GM12878 (cell line): ENCODE measurements around the gene CEP135. TPM values are rescaled to one million over a fixed set of nuclear protein-coding genes. Genes with fewer than 3 reads are reported as not detected.

Experiments used
- ATAC-seq: fragments of 200-7000 bp; cut with Tn5 transposase; 3 replicates; pipeline ENCODE4 v1.9.1; 2020; ENCODE audit warnings: mild to moderate bottlenecking, moderate library complexity
- BruUV-seq: library from RNA; stranded (reverse); fragments of 400-500 nt; replicated peaks from 2 replicates; lab custom pipeline; 2021; lab: Mats Ljungman, UMichigan
- CTCF ChIA-PET: fragments of 300-600 bp; sonication (Branson Sonifier 250); formaldehyde crosslinking; extraction: SDS; loops from one replicate; lab custom pipeline; 2021; ENCODE audit warnings: inconsistent platforms; lab: Yijun Ruan, JAX
- POLR2A ChIA-PET: fragments of 350-600 bp; formaldehyde crosslinking; extraction: SDS; loops from one replicate; lab custom pipeline; 2021; ENCODE audit warnings: inconsistent platforms; lab: Charles Lee
- RAD21 ChIA-PET: fragments of 300-600 bp; sonication (Branson Sonifier 250); formaldehyde crosslinking; loops from one replicate; lab custom pipeline; 2023; ENCODE audit warnings: antibody characterized with exemption; ENCODE audit not compliant: unreplicated experiment; lab: Charles Lee
- SMC1A ChIA-PET: fragments of 300-600 bp; sonication (Branson Sonifier 250); formaldehyde crosslinking; loops from one replicate; lab custom pipeline; 2023; ENCODE audit not compliant: unreplicated experiment, uncharacterized antibody; lab: Charles Lee
- DNase-seq: peaks from one replicate; pipeline ENCODE4 v3.0.0-alpha.2; 2011; ENCODE audit warnings: low read depth, low spot score
- FAIRE-seq: peaks from 3 replicates; lab custom pipeline; 2011; peaks lifted over from hg19 to GRCh38; lab: Jason Lieb, UNC
- H2AFZ ChIP-seq: 2 replicates; pipeline ENCODE4 v1.6.0; 2011; ENCODE audit warnings: low read depth, low read length, control low read depth; ENCODE audit not compliant: control insufficient read depth
- H3K27ac ChIP-seq: 2 replicates; pipeline ENCODE4 v1.5.1; 2011; ENCODE audit warnings: control low read depth; ENCODE audit not compliant: control insufficient read depth, insufficient read depth
- H3K27me3 ChIP-seq, 2 experiments: replicated peaks in 1 of 2; 2 replicates each; pipeline versions ENCODE4 v1.6.0 to v1.6.1; 2011; ENCODE audit warnings: low read length in 1 of 2; ENCODE audit not compliant: control insufficient read depth in 2 of 2, insufficient read depth in 2 of 2
- H3K36me3 ChIP-seq, 2 experiments: 2 replicates each; pipeline ENCODE4 v1.5.1; 2011; ENCODE audit warnings: low read length in 1 of 2; ENCODE audit not compliant: control insufficient read depth in 2 of 2, insufficient read depth in 2 of 2
- H3K4me1 ChIP-seq: 2 replicates; pipeline ENCODE4 v1.6.1; 2011; ENCODE audit warnings: mild to moderate bottlenecking, low read length, moderate library complexity, mixed read lengths; ENCODE audit not compliant: control insufficient read depth, insufficient read depth
- H3K4me2 ChIP-seq: 2 replicates; pipeline ENCODE4 v1.6.0; 2011; ENCODE audit warnings: control low read depth; ENCODE audit not compliant: control insufficient read depth, insufficient read depth
- H3K4me3 ChIP-seq: fragments of 200-600 bp; sonication (generic); 2 replicates; pipeline ENCODE4 v1.5.1; 2016
- H3K79me2 ChIP-seq: 2 replicates; pipeline ENCODE4 v1.6.0; 2011; ENCODE audit warnings: low read length; ENCODE audit not compliant: control insufficient read depth, insufficient read depth
- H3K9ac ChIP-seq: 2 replicates; pipeline ENCODE4 v1.8.0; 2011; ENCODE audit warnings: low read length, control low read depth, mixed read lengths; ENCODE audit not compliant: control insufficient read depth, insufficient read depth
- H3K9me3 ChIP-seq: replicated peaks from 3 replicates; pipeline ENCODE4 v1.5.1; 2011; ENCODE audit warnings: mild to moderate bottlenecking, low read length; ENCODE audit not compliant: control insufficient read depth, insufficient read depth
- H4K20me1 ChIP-seq: 2 replicates; pipeline ENCODE4 v1.6.0; 2011; ENCODE audit not compliant: control insufficient read depth, insufficient read depth
- HCFC1 ChIP-seq: fragments of 150-350 bp; IDR thresholded peaks from 2 replicates; pipeline ENCODE4 v1.6.1; 2014; ENCODE audit warnings: low read length
- NR2C2 ChIP-seq: IDR thresholded peaks from 2 replicates; pipeline ENCODE4 v1.6.1; 2011; ENCODE audit warnings: borderline replicate concordance, low read depth; ENCODE audit not compliant: control insufficient read depth, insufficient read length
- RUNX3 ChIP-seq: IDR thresholded peaks from 2 replicates; pipeline ENCODE4 v1.6.1; 2012; ENCODE audit warnings: low read length, inconsistent platforms
- SMAD5 ChIP-seq: IDR thresholded peaks from 2 replicates; pipeline ENCODE4 v1.6.1; 2016; ENCODE audit warnings: antibody characterized with exemption, low read depth
- YBX1 ChIP-seq: fragments of 450-650 bp; IDR thresholded peaks from 2 replicates; pipeline ENCODE4 v1.6.1; 2016; ENCODE audit warnings: antibody characterized with exemption
- in situ Hi-C: fragments of 300-500 bp; cut with MboI; formaldehyde crosslinking; loops from 9 replicates; pipeline ENCODE4 v1.14.3; 2018; ENCODE audit warnings: mixed read lengths
- intact Hi-C: fragments of 100-400 bp; cut with micrococcal nuclease; formaldehyde crosslinking; loops from one replicate; pipeline ENCODE4 v1.14.2; 2022; ENCODE audit not compliant: unreplicated experiment
- polyA plus RNA-seq, 11 experiments: library from polyadenylated mRNA; depleted of rRNA in 4 of 11; unstranded in 6 of 11; stranded (reverse) in 5 of 11; fragments of >200 nt; fragmentation: Nextera tagmentation in 4 of 11; fragmentation: Illumina TruSeq in 1 of 11; extraction: Ambion mirVana in 4 of 11; extraction: Trizol in 1 of 11; gene quantifications; 1 replicate in 1 of 11; 2 replicates in 10 of 11; pipeline versions ENCODE4 v1.2.1 to v1.2.3, GENCODE V29; 2011 to 2016; ENCODE audit warnings: inconsistent platforms in 2 of 11, missing spikeins in 2 of 11, low read depth in 1 of 11
- total RNA-seq, 4 experiments: library from RNA; depleted of rRNA in 3 of 4; stranded (reverse); fragments of >200 nt in 3 of 4; fragmentation: Illumina TruSeq in 1 of 4; extraction: Trizol in 1 of 4; gene quantifications; 2 replicates each; pipeline versions ENCODE4 v1.2.1 to v1.2.3, GENCODE V29; 2013 to 2021
- TF ChIP-seq, protein P1 (sequence below): fragments of 150-350 bp; IDR thresholded peaks from 2 replicates; pipeline ENCODE4 v1.6.1; 2016; ENCODE audit warnings: low read depth, low read length
- TF ChIP-seq, protein P2 (sequence below): IDR thresholded peaks from 2 replicates; pipeline ENCODE4 v1.6.1; 2011; ENCODE audit warnings: mild to moderate bottlenecking, low read depth, low read length, moderate library complexity; ENCODE audit not compliant: insufficient replicate concordance
- TF ChIP-seq, protein P3 (sequence below), 3 experiments: IDR thresholded peaks in 2 of 3; conservative IDR thresholded peaks in 1 of 3; 2 replicates each; pipeline ENCODE4 v1.5.1; 2011; ENCODE audit warnings: low read depth in 3 of 3, low read length in 3 of 3, mild to moderate bottlenecking in 3 of 3, control low read depth in 2 of 3, moderate library complexity in 2 of 3, inconsistent platforms in 1 of 3, mixed read lengths in 1 of 3; ENCODE audit not compliant: control insufficient read depth in 2 of 3, insufficient read depth in 1 of 3; ENCODE audit errors: extremely low read depth in 1 of 3
- TF ChIP-seq, protein P4 (sequence below): IDR thresholded peaks from 2 replicates; pipeline ENCODE4 v1.6.1; 2012; ENCODE audit warnings: low read depth, low read length, improper control_type of control experiment
- TF ChIP-seq, protein P5 (sequence below): fragments of 450-650 bp; IDR thresholded peaks from 2 replicates; pipeline ENCODE4 v1.6.1; 2017; ENCODE audit warnings: antibody characterized with exemption, mild to moderate bottlenecking, moderate library complexity
- TF ChIP-seq, protein P6 (sequence below): fragments of 450-650 bp; IDR thresholded peaks from 2 replicates; pipeline ENCODE4 v1.6.1; 2017; ENCODE audit warnings: mild to moderate bottlenecking

Gene CEP135
- total and polyA plus RNA-seq, 10 of the 15 experiments (the other 5 are each of a cell fraction or from before 2014, with no cell fraction given) = 2.9 to 13.6 (median 10.1) TPM

DNA sequence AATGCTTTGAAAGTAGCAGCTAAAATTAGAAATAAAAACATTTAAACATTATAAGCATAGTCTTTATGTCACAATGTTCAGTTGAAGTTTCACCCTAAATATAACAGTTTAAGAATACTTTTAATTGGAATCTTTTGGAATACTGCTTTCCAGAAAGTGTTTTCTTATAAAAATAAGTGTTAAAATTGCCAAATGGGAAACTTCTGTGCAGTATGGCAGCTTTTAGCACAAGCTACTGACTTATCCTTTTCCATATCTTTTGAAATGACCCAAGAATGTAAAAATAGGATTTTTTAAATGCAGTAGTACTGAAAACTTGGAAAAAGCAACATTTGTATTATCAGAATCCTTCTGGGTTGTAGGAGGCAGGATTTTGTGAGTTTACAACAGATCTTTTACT, 34.2 kb downstream of the CEP135 start:
- intact Hi-C loops = no loop called here
- Histone ChIP-seq H3K9ac (no peak overlapping the region), H3K36me3 (peaks cover 0 to 6% of the 10 kb centered on the region in 2 experiments; a peak in 3 of 4 replicates), H3K4me2 (no peak overlapping the region), H3K4me3 (no peak overlapping the region), H3K9me3 (no peaks in the 10 kb centered on the region; the same call in 2 of the 3 replicates), H3K27me3 (no peaks in the 10 kb centered on the region), H2AFZ (no peak overlapping the region), H3K4me1 (peaks cover 6% of the 10 kb centered on the region), H3K27ac (no peak overlapping the region), H3K79me2 (no peaks in the 10 kb centered on the region), H4K20me1 (no peaks in the 10 kb centered on the region)
- ATAC-seq (no peak), FAIRE-seq (no peak), DNase-seq (no peak)
- in situ Hi-C loops = no loop called here
- ChIA-PET RAD21 (interaction anchor here (1.1 to 2.2 kb wide), 2 partner anchors 31 to 35 kb away, joined by 3 to 11 read pairs; partner anchors contain the start of gene CEP135), CTCF (interaction anchor here (0.5 to 2.0 kb wide), 3 partner anchors 7 to 115 kb away, joined by 4 to 7 read pairs (median 6); no protein-coding TSS in a partner anchor), SMC1A (interaction anchor here (0.7 to 4.7 kb wide), 3 partner anchors 9 to 35 kb away, joined by 3 to 54 read pairs (median 6); no protein-coding TSS in a partner anchor), POLR2A (no interaction called here)
- BruUV-seq = no TSS peak
- TF ChIP-seq YBX1 (no peak), HCFC1 (no peak), NR2C2 (no peak), SMAD5 (no peak), RUNX3 (no peak)
- TF ChIP-seq, protein P1, sequence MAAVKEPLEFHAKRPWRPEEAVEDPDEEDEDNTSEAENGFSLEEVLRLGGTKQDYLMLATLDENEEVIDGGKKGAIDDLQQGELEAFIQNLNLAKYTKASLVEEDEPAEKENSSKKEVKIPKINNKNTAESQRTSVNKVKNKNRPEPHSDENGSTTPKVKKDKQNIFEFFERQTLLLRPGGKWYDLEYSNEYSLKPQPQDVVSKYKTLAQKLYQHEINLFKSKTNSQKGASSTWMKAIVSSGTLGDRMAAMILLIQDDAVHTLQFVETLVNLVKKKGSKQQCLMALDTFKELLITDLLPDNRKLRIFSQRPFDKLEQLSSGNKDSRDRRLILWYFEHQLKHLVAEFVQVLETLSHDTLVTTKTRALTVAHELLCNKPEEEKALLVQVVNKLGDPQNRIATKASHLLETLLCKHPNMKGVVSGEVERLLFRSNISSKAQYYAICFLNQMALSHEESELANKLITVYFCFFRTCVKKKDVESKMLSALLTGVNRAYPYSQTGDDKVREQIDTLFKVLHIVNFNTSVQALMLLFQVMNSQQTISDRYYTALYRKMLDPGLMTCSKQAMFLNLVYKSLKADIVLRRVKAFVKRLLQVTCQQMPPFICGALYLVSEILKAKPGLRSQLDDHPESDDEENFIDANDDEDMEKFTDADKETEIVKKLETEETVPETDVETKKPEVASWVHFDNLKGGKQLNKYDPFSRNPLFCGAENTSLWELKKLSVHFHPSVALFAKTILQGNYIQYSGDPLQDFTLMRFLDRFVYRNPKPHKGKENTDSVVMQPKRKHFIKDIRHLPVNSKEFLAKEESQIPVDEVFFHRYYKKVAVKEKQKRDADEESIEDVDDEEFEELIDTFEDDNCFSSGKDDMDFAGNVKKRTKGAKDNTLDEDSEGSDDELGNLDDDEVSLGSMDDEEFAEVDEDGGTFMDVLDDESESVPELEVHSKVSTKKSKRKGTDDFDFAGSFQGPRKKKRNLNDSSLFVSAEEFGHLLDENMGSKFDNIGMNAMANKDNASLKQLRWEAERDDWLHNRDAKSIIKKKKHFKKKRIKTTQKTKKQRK = no peak
- TF ChIP-seq, protein P2, sequence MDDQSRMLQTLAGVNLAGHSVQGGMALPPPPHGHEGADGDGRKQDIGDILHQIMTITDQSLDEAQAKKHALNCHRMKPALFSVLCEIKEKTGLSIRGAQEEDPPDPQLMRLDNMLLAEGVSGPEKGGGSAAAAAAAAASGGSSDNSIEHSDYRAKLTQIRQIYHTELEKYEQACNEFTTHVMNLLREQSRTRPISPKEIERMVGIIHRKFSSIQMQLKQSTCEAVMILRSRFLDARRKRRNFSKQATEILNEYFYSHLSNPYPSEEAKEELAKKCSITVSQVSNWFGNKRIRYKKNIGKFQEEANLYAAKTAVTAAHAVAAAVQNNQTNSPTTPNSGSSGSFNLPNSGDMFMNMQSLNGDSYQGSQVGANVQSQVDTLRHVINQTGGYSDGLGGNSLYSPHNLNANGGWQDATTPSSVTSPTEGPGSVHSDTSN = no peak
- TF ChIP-seq, protein P3, sequence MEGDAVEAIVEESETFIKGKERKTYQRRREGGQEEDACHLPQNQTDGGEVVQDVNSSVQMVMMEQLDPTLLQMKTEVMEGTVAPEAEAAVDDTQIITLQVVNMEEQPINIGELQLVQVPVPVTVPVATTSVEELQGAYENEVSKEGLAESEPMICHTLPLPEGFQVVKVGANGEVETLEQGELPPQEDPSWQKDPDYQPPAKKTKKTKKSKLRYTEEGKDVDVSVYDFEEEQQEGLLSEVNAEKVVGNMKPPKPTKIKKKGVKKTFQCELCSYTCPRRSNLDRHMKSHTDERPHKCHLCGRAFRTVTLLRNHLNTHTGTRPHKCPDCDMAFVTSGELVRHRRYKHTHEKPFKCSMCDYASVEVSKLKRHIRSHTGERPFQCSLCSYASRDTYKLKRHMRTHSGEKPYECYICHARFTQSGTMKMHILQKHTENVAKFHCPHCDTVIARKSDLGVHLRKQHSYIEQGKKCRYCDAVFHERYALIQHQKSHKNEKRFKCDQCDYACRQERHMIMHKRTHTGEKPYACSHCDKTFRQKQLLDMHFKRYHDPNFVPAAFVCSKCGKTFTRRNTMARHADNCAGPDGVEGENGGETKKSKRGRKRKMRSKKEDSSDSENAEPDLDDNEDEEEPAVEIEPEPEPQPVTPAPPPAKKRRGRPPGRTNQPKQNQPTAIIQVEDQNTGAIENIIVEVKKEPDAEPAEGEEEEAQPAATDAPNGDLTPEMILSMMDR (IDR thresholded peaks at IDR 0.05 in 2 of 3, conservative IDR thresholded peaks at IDR 0.05 in 1 of 3; ENCODE audit: control insufficient read depth in 2 of 3, extremely low read depth in 1 of 3, insufficient read depth in 1 of 3, low read depth in 3 of 3, low read length in 3 of 3) = no peak
- TF ChIP-seq, protein P4, sequence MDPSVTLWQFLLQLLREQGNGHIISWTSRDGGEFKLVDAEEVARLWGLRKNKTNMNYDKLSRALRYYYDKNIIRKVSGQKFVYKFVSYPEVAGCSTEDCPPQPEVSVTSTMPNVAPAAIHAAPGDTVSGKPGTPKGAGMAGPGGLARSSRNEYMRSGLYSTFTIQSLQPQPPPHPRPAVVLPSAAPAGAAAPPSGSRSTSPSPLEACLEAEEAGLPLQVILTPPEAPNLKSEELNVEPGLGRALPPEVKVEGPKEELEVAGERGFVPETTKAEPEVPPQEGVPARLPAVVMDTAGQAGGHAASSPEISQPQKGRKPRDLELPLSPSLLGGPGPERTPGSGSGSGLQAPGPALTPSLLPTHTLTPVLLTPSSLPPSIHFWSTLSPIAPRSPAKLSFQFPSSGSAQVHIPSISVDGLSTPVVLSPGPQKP = no peak
- TF ChIP-seq, protein P5, sequence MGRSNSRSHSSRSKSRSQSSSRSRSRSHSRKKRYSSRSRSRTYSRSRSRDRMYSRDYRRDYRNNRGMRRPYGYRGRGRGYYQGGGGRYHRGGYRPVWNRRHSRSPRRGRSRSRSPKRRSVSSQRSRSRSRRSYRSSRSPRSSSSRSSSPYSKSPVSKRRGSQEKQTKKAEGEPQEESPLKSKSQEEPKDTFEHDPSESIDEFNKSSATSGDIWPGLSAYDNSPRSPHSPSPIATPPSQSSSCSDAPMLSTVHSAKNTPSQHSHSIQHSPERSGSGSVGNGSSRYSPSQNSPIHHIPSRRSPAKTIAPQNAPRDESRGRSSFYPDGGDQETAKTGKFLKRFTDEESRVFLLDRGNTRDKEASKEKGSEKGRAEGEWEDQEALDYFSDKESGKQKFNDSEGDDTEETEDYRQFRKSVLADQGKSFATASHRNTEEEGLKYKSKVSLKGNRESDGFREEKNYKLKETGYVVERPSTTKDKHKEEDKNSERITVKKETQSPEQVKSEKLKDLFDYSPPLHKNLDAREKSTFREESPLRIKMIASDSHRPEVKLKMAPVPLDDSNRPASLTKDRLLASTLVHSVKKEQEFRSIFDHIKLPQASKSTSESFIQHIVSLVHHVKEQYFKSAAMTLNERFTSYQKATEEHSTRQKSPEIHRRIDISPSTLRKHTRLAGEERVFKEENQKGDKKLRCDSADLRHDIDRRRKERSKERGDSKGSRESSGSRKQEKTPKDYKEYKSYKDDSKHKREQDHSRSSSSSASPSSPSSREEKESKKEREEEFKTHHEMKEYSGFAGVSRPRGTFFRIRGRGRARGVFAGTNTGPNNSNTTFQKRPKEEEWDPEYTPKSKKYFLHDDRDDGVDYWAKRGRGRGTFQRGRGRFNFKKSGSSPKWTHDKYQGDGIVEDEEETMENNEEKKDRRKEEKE = no peak
- TF ChIP-seq, protein P6, sequence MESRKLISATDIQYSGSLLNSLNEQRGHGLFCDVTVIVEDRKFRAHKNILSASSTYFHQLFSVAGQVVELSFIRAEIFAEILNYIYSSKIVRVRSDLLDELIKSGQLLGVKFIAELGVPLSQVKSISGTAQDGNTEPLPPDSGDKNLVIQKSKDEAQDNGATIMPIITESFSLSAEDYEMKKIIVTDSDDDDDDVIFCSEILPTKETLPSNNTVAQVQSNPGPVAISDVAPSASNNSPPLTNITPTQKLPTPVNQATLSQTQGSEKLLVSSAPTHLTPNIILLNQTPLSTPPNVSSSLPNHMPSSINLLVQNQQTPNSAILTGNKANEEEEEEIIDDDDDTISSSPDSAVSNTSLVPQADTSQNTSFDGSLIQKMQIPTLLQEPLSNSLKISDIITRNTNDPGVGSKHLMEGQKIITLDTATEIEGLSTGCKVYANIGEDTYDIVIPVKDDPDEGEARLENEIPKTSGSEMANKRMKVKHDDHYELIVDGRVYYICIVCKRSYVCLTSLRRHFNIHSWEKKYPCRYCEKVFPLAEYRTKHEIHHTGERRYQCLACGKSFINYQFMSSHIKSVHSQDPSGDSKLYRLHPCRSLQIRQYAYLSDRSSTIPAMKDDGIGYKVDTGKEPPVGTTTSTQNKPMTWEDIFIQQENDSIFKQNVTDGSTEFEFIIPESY = no peak
